ENCODE data around the gene RBBP8.

DNA sequence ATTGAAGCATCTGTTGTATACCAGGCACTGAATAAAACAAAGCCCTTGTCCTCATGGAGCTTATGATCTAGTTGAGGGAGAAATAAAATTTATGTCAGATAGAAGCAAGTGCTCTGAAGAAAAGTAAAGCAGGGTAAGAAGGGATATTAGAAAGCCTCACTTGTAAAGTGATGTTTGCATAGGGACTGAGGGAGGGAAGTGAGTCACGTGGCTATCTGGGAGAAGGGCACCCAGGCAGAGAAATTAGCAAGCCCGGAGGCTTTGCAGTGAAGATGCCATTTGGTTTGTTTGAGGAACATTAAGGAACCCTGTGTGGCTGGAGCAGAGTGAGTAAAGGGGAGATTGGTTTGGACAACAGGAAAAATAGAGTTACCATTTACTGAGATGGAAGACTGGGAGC lies 52.1 kb downstream of the RBBP8 start:
- TF ChIP-seq, protein P1, sequence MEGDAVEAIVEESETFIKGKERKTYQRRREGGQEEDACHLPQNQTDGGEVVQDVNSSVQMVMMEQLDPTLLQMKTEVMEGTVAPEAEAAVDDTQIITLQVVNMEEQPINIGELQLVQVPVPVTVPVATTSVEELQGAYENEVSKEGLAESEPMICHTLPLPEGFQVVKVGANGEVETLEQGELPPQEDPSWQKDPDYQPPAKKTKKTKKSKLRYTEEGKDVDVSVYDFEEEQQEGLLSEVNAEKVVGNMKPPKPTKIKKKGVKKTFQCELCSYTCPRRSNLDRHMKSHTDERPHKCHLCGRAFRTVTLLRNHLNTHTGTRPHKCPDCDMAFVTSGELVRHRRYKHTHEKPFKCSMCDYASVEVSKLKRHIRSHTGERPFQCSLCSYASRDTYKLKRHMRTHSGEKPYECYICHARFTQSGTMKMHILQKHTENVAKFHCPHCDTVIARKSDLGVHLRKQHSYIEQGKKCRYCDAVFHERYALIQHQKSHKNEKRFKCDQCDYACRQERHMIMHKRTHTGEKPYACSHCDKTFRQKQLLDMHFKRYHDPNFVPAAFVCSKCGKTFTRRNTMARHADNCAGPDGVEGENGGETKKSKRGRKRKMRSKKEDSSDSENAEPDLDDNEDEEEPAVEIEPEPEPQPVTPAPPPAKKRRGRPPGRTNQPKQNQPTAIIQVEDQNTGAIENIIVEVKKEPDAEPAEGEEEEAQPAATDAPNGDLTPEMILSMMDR (IDR thresholded peaks at IDR 0.05): no peak
- TF ChIP-seq EP300 (IDR thresholded peaks at IDR 0.05) (no peak), POLR2AphosphoS5 (IDR thresholded peaks at IDR 0.05) (no peak), POLR2A (IDR thresholded peaks at IDR 0.05) (no peak)

Data from stomach (tissue), 4 donors.